HG02885 (cell line): Measurements from ENCODE around the gene PYY.

Experiments used
- ATAC-seq: cut with Tn5 transposase; IDR thresholded peaks from one replicate; pipeline ENCODE4 v1.9.1; 2021; ENCODE audit warnings: mild to moderate bottlenecking; ENCODE audit not compliant: unreplicated experiment, poor library complexity

PYY gene

DNA sequence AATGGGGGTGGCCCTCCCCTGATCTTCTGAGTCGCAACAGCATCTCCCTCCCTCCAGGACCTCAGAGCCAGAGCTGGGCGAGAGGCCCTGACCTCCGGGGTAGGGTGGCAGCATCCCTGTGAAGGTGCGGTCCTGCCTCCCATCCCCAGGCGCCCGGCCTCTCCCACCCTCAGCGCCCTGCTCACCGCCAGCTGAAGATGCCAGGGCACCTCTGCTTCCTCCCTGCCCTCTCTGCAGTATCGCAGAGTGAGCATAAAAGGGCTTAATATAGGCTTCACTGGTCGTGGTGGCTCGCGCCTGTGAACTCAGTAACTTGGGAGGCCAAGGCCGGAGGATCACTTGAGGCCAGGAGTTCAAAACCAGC is 35.7 kb downstream of the PYY start:
- ATAC-seq = no peak

DNA sequence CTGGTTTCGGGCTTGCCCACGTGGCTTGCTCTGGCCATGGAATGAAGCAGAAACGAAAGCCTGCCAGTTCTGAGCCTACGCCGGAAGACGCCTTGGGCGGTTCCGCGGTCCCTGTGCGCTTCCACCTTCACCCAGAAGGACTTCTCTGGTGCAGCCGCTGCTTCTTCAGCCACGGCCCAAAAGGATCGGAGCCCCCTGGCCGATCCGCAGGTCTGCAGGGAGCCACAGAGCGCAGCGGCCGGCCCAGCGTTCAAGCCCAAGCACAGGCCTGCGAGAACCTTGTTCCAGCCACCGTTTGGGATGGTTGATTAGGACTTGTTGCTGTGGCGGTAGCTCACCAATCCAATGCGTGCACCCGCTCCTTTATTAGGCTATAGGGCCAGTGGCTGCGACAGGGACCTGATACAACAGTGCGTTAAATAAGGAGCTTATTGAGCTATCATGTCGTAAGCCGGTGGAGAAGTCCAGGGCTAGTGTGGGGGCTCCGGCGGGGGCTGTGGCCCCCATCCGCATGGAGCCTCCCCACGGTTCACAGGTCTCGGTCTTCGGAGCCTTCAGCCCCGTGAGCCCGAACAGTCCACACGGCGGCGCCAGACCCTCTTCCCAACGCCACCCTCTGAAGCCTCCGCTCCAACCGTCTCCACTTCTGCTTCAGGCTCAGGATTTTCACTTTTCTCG is 36.3 kb downstream of the PYY start:
- no peak for ATAC-seq

DNA sequence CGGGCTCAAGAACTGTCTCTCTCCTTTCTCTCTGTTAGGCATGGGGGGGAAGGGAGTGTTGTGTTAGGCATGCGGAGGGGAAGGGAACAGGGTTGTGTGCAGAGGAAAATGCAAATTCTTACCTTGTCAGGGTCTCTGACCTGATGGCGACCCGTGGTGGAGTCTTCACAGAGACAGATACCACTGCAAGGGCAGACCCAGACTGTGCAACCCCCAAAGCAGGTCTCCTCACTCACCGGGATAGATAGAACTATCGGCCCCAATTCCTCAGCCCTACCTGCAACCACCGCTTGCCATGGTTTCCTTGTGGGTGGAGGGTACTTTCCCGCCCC is 36.8 kb downstream of the PYY start:
- ATAC-seq = no peak

GRCh38 chr17:43916385-43916784 is 37.4 kb downstream of the PYY start:
- ATAC-seq = no peak

DNA sequence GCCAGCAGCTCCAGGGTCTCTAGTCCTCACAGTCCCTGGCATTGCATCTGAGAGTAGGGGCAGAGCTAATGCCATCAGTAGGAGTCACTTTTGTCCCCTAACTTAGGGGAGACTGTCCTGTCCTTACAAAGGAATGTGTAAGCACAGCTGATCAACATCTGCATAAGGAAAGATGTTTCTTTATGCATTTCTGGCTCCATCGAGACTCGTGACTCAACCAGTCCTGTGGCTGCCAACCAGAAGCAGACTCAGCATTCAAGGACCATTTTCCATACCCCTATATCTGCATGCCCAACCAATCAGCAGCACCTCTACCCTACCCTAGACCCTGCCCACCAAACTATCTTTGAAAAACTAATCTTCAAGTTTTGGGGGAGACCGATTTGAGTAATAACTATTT is 38.2 kb downstream of the PYY start:
- no peak for ATAC-seq

DNA sequence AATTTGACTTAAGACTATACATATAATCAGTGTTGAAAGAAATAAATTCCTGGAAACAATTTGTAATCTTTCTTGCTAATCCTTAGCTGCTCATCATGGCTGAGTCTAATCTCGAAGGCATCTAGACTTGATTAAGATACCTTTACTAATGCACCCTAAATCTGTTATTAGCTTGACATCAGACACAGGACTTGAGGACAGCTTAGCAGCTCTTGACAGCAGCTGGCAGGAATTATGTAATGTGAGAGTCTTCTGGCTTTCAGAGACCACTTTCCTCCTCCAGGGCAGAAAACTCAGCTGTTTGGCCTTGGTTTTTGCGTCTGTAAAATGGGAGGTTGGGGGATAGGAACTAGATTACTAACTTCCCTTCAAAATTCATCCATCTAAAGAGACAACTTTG is 39.3 kb downstream of the PYY start:
- no peak for ATAC-seq

- ATAC-seq = no peak
Measured at GRCh38 chr17:43913584-43913983, 40.2 kb downstream of the PYY start.

- no peak for ATAC-seq
Measured at GRCh38 chr17:43912635-43913304, 41.0 kb downstream of the PYY start.

GRCh38 chr17:43911904-43912303 is 41.8 kb downstream of the PYY start:
- ATAC-seq = no peak

- ATAC-seq = no peak
Measured at GRCh38 chr17:43909537-43910231, 44.1 kb downstream of the PYY start.

DNA sequence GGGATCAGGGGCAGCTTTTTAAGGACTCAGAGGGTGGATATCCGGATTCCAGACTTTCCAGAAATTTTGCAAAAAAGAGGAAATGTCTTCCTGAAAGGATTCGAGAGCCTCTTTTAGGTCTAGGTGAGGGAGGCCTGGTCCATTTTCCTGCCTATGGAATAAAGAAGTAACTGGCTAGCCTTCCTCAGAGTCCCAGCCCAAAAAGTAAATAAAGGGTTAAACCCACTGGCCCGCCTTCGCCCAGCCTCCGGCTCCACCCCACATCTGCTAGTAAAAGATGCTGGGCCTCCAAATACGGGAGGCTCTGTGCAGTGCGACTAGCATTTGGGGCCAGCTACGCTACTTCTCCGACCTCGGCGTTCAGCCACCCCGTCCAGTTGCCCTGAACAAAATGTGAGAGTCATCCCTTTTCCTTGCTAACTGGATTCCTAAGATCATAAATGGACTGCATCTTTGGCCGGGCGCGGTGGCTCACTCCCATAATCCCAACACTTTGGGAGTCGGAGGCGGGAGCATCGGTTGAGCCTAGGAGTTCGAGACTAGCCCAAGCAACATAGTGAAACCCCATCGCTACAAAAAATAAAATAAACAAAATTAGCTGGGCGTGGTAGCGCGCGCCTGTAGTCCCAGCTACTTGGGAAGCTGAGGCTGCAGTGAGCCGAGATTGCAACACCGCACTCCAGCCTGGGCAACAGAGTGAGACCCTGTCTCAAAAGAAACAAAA is 45.6 kb downstream of the PYY start:
- ATAC-seq = no peak

DNA sequence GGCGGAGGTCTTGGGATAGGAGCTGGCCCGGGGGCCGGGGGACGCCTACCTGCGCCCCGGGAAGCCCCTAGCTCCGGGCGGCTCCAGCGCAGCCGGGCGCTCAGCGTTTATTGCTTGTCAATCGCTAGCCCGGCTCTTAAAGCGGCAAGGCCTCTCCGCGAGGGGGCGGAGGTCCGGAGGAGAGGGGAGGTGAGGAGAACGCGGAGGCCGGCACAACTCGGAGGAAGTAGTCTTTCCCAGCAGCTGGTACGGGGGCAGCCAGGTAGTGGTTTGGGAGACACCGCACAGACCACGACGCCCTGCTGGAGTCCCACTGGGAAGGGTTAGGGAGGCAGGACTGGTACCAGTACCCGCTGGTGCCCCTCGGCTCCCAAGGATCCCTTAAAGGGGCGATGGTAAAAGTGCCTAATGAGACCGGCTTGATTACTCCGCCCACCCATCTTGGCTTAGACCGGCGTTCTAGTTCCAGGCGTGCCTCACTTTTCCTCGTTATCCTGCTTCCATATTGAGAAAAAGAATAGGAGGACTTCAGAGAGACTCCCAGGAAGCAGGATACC is 46.2 kb downstream of the PYY start, which contains the start of gene MPP2:
Gene MPP2 (minus strand): TSS at position 112 of the 557 bp plus-strand sequence. CDS start 3,076 bp downstream, outside the sequence.
- no peak for ATAC-seq

GRCh38 chr17:43906951-43907424 is 46.8 kb downstream of the PYY start:
- ATAC-seq = no peak

GRCh38 chr17:43905985-43906852 is 47.5 kb downstream of the PYY start:
- ATAC-seq = no peak

- ATAC-seq = no peak
Measured at GRCh38 chr17:43905400-43905984, 48.2 kb downstream of the PYY start.
